DOHH2 (cell line): Measurements from ENCODE around the gene FOLR2.

Source experiments
- CTCF ChIP-seq: fragments of 200-600 bp; sonication (generic); IDR thresholded peaks from one replicate; pipeline ENCODE4 v1.5.1; 2014; ENCODE audit warnings: antibody characterized with exemption, mild to moderate bottlenecking, low read depth, low read length; ENCODE audit not compliant: poor library complexity, severe bottlenecking
- EZH2phosphoT487 ChIP-seq: fragments of 200-600 bp; sonication (generic); IDR thresholded peaks from 2 replicates; pipeline ENCODE4 v1.6.1; 2017; ENCODE audit warnings: borderline replicate concordance, mild to moderate bottlenecking, antibody characterized with exemption, low read length, moderate library complexity, mixed read lengths

- TF ChIP-seq CTCF (no peak), EZH2phosphoT487 (no peak)
These were observed 24.1 kb downstream of the FOLR2 start for GRCh38 chr11:72240461-72241290.
